SK-N-SH (cell line): ENCODE measurements around the gene CCDC47.
"Not testable (repeated sequence)": the region's sequence is repeated elsewhere in the genome, so short reads cannot be mapped to it uniquely, and the experiment has no call there.

ENCODE experiments used
- EP300 ChIP-seq, 2 experiments: IDR thresholded peaks; 2 replicates each; pipeline versions ENCODE4 v1.4.0 to v1.6.1; 2012; ENCODE audit warnings: borderline replicate concordance in 1 of 2, low read depth in 1 of 2, low read length in 1 of 2
- EZH2phosphoT487 ChIP-seq: fragments of 200-600 bp; sonication (generic); IDR thresholded peaks from 2 replicates; pipeline ENCODE4 v1.6.1; 2017; ENCODE audit warnings: low read depth, mixed run types, mild to moderate bottlenecking, antibody characterized with exemption, moderate library complexity, borderline replicate concordance
- FOXJ3 ChIP-seq: sonication (generic); formaldehyde crosslinking; IDR thresholded peaks from 2 replicates; pipeline ENCODE4 v1.5.1; 2020; ENCODE audit warnings: mild to moderate bottlenecking, missing genetic modification reagents
- TF ChIP-seq, protein P1 (sequence below): fragments of 200-600 bp; sonication (generic); IDR thresholded peaks from 2 replicates; pipeline ENCODE4 v1.6.1; 2017; ENCODE audit warnings: antibody characterized with exemption, mild to moderate bottlenecking, moderate library complexity

DNA sequence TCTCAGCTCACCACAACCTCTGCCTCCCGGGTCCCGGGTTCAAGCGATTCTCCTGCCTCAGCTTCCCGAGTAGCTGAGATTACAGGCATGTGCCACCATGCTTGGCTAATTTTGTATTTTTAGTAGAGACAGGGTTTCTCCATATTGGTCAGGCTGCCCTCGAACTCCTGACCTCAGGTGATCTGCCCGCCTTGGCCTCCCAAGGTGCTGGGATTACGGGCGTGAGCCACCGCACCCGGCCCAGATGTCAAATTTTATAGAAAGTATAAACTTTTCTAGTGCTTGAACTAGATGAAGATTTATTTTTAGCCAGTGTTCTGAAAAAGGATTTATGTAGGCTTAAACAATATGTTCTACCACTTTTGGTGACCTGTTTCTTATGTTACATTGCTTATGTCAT, 23.0 kb upstream of the CCDC47 start:
- TF ChIP-seq, protein P1, sequence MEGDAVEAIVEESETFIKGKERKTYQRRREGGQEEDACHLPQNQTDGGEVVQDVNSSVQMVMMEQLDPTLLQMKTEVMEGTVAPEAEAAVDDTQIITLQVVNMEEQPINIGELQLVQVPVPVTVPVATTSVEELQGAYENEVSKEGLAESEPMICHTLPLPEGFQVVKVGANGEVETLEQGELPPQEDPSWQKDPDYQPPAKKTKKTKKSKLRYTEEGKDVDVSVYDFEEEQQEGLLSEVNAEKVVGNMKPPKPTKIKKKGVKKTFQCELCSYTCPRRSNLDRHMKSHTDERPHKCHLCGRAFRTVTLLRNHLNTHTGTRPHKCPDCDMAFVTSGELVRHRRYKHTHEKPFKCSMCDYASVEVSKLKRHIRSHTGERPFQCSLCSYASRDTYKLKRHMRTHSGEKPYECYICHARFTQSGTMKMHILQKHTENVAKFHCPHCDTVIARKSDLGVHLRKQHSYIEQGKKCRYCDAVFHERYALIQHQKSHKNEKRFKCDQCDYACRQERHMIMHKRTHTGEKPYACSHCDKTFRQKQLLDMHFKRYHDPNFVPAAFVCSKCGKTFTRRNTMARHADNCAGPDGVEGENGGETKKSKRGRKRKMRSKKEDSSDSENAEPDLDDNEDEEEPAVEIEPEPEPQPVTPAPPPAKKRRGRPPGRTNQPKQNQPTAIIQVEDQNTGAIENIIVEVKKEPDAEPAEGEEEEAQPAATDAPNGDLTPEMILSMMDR = not testable (repeated sequence)
- not testable (repeated sequence) for TF ChIP-seq EP300 (IDR thresholded peaks at IDR 0.05; ENCODE audit: borderline replicate concordance in 1 of 2, low read depth in 1 of 2, low read length in 1 of 2); FOXJ3 (CRISPR knock-in tag); EZH2phosphoT487
